ENCODE data around the gene JAZF1. TPM values are rescaled to one million over a fixed set of nuclear protein-coding genes. Genes with fewer than 3 reads are reported as not detected.

The JAZF1 gene
- polyA plus RNA-seq, 4 donors: 0.67 to 4.6 (median 3.5) TPM

- no peak overlapping the region for H3K27ac ChIP-seq (ENCODE audit: low read depth in 1 of 3, low read length in 2 of 3)
- H3K9me3 ChIP-seq (ENCODE audit: control insufficient read depth in 2 of 2, insufficient read depth in 1 of 2, low read depth in 1 of 2, low read length in 1 of 2): no peaks in the 10 kb centered on the region
- FAIRE-seq (no peak), DNase-seq (no peak)
- H3K36me3 ChIP-seq (ENCODE audit: control insufficient read depth in 3 of 3, insufficient read depth in 2 of 3, low read depth in 1 of 3, low read length in 3 of 3): no peaks in the 10 kb centered on the region
- H3K4me1 ChIP-seq (ENCODE audit: control insufficient read depth in 3 of 3, insufficient read depth in 2 of 3, low read depth in 1 of 3, low read length in 2 of 3): peaks cover 0 to 2% (median 1%) of the 10 kb centered on the region in 3 donors
- WGBS, 3 donors: 75 to 87% (median 78%) methylated on average over 3 of the region's 3 CpGs
- no peaks in the 10 kb centered on the region for H3K27me3 ChIP-seq (ENCODE audit: control insufficient read depth in 3 of 3, insufficient read depth in 3 of 3, low read length in 3 of 3)
- no peak overlapping the region for H3K4me3 ChIP-seq (ENCODE audit: low read depth in 1 of 3, low read length in 3 of 3)
These were observed 36.3 kb downstream of the JAZF1 start for GRCh38 chr7:28144266-28144665.

- DNase-seq (no peak), FAIRE-seq (no peak)
- Histone ChIP-seq H3K36me3 (ENCODE audit: control insufficient read depth in 3 of 3, insufficient read depth in 2 of 3, low read depth in 1 of 3, low read length in 3 of 3) (no peaks in the 10 kb centered on the region), H3K4me1 (ENCODE audit: control insufficient read depth in 3 of 3, insufficient read depth in 2 of 3, low read depth in 1 of 3, low read length in 2 of 3) (peaks cover 0 to 2% (median 0%) of the 10 kb centered on the region in 3 donors), H3K4me3 (ENCODE audit: low read depth in 1 of 3, low read length in 3 of 3) (no peak overlapping the region), H3K9me3 (ENCODE audit: control insufficient read depth in 2 of 2, insufficient read depth in 1 of 2, low read depth in 1 of 2, low read length in 1 of 2) (no peaks in the 10 kb centered on the region), H3K27me3 (ENCODE audit: control insufficient read depth in 3 of 3, insufficient read depth in 3 of 3, low read length in 3 of 3) (no peaks in the 10 kb centered on the region), H3K27ac (ENCODE audit: low read depth in 1 of 3, low read length in 2 of 3) (no peak overlapping the region)
- 83 to 91% (median 86%) methylated on average over 3 of the region's 3 CpGs for WGBS, 3 donors
These were observed 37.9 kb downstream of the JAZF1 start for GRCh38 chr7:28142650-28143049.

GRCh38 chr7:28140979-28141378, 39.6 kb downstream of the JAZF1 start:
- 44 to 50% (median 50%) methylated on average over 1 of the region's 1 CpG for WGBS, 3 donors
- FAIRE-seq (no peak), DNase-seq (no peak)
- Histone ChIP-seq H3K36me3 (ENCODE audit: control insufficient read depth in 3 of 3, insufficient read depth in 2 of 3, low read depth in 1 of 3, low read length in 3 of 3) (no peaks in the 10 kb centered on the region), H3K27ac (ENCODE audit: low read depth in 1 of 3, low read length in 2 of 3) (no peak overlapping the region), H3K9me3 (ENCODE audit: control insufficient read depth in 2 of 2, insufficient read depth in 1 of 2, low read depth in 1 of 2, low read length in 1 of 2) (no peaks in the 10 kb centered on the region), H3K4me1 (ENCODE audit: control insufficient read depth in 3 of 3, insufficient read depth in 2 of 3, low read depth in 1 of 3, low read length in 2 of 3) (peaks cover 0 to 3% (median 2%) of the 10 kb centered on the region in 3 donors), H3K27me3 (ENCODE audit: control insufficient read depth in 3 of 3, insufficient read depth in 3 of 3, low read length in 3 of 3) (no peaks in the 10 kb centered on the region), H3K4me3 (ENCODE audit: low read depth in 1 of 3, low read length in 3 of 3) (no peak overlapping the region)

- no peak overlapping the region for H3K27ac ChIP-seq (ENCODE audit: low read depth in 1 of 3, low read length in 2 of 3)
- FAIRE-seq: no peak
- DNase-seq: no peak
- 88 to 92% (median 89%) methylated on average over 2 of the region's 2 CpGs for WGBS, 3 donors
- no peaks in the 10 kb centered on the region for H3K9me3 ChIP-seq (ENCODE audit: control insufficient read depth in 2 of 2, insufficient read depth in 1 of 2, low read depth in 1 of 2, low read length in 1 of 2)
- no peaks in the 10 kb centered on the region for H3K36me3 ChIP-seq (ENCODE audit: control insufficient read depth in 3 of 3, insufficient read depth in 2 of 3, low read depth in 1 of 3, low read length in 3 of 3)
- no peak overlapping the region for H3K4me3 ChIP-seq (ENCODE audit: low read depth in 1 of 3, low read length in 3 of 3)
- H3K4me1 ChIP-seq (ENCODE audit: control insufficient read depth in 3 of 3, insufficient read depth in 2 of 3, low read depth in 1 of 3, low read length in 2 of 3): peaks cover 0 to 6% (median 0%) of the 10 kb centered on the region in 3 donors
- no peaks in the 10 kb centered on the region for H3K27me3 ChIP-seq (ENCODE audit: control insufficient read depth in 3 of 3, insufficient read depth in 3 of 3, low read length in 3 of 3)
These were observed 41.8 kb downstream of the JAZF1 start for GRCh38 chr7:28138837-28139236.

- no peak for FAIRE-seq
- Histone ChIP-seq H3K36me3 (ENCODE audit: control insufficient read depth in 3 of 3, insufficient read depth in 2 of 3, low read depth in 1 of 3, low read length in 3 of 3) (no peaks in the 10 kb centered on the region), H3K4me1 (ENCODE audit: control insufficient read depth in 3 of 3, insufficient read depth in 2 of 3, low read depth in 1 of 3, low read length in 2 of 3) (peaks cover 0 to 6% (median 0%) of the 10 kb centered on the region in 3 donors), H3K27ac (ENCODE audit: low read depth in 1 of 3, low read length in 2 of 3) (no peak overlapping the region), H3K9me3 (ENCODE audit: control insufficient read depth in 2 of 2, insufficient read depth in 1 of 2, low read depth in 1 of 2, low read length in 1 of 2) (no peaks in the 10 kb centered on the region), H3K27me3 (ENCODE audit: control insufficient read depth in 3 of 3, insufficient read depth in 3 of 3, low read length in 3 of 3) (no peaks in the 10 kb centered on the region), H3K4me3 (ENCODE audit: low read depth in 1 of 3, low read length in 3 of 3) (no peak overlapping the region)
- WGBS, 3 donors: 78 to 93% (median 90%) methylated on average over 7 of the region's 7 CpGs
- no peak for DNase-seq
These were observed 43.1 kb downstream of the JAZF1 start for GRCh38 chr7:28137463-28137862.

- no peak for FAIRE-seq
- Histone ChIP-seq H3K36me3 (ENCODE audit: control insufficient read depth in 3 of 3, insufficient read depth in 2 of 3, low read depth in 1 of 3, low read length in 3 of 3) (no peaks in the 10 kb centered on the region), H3K4me1 (ENCODE audit: control insufficient read depth in 3 of 3, insufficient read depth in 2 of 3, low read depth in 1 of 3, low read length in 2 of 3) (peaks cover 0 to 6% (median 0%) of the 10 kb centered on the region in 3 donors), H3K27ac (ENCODE audit: low read depth in 1 of 3, low read length in 2 of 3) (no peak overlapping the region), H3K27me3 (ENCODE audit: control insufficient read depth in 3 of 3, insufficient read depth in 3 of 3, low read length in 3 of 3) (no peaks in the 10 kb centered on the region), H3K9me3 (ENCODE audit: control insufficient read depth in 2 of 2, insufficient read depth in 1 of 2, low read depth in 1 of 2, low read length in 1 of 2) (no peaks in the 10 kb centered on the region), H3K4me3 (ENCODE audit: low read depth in 1 of 3, low read length in 3 of 3) (no peak overlapping the region)
- 90 to 93% (median 90%) methylated on average over 8 of the region's 8 CpGs for WGBS, 3 donors
- no peak for DNase-seq
These were observed 43.7 kb downstream of the JAZF1 start for GRCh38 chr7:28136885-28137284.

- Histone ChIP-seq H3K36me3 (ENCODE audit: control insufficient read depth in 3 of 3, insufficient read depth in 2 of 3, low read depth in 1 of 3, low read length in 3 of 3) (no peaks in the 10 kb centered on the region), H3K4me3 (ENCODE audit: low read depth in 1 of 3, low read length in 3 of 3) (no peak overlapping the region), H3K27me3 (ENCODE audit: control insufficient read depth in 3 of 3, insufficient read depth in 3 of 3, low read length in 3 of 3) (no peaks in the 10 kb centered on the region), H3K9me3 (ENCODE audit: control insufficient read depth in 2 of 2, insufficient read depth in 1 of 2, low read depth in 1 of 2, low read length in 1 of 2) (no peaks in the 10 kb centered on the region), H3K4me1 (ENCODE audit: control insufficient read depth in 3 of 3, insufficient read depth in 2 of 3, low read depth in 1 of 3, low read length in 2 of 3) (peaks cover 0 to 6% (median 0%) of the 10 kb centered on the region in 3 donors), H3K27ac (ENCODE audit: low read depth in 1 of 3, low read length in 2 of 3) (no peak overlapping the region)
- FAIRE-seq (no peak), DNase-seq (no peak)
- WGBS, 3 donors: 59 to 95% (median 81%) methylated on average over 3 of the region's 3 CpGs
These were observed 44.2 kb downstream of the JAZF1 start for GRCh38 chr7:28136420-28136819.

GRCh38 chr7:28135760-28136159, 44.8 kb downstream of the JAZF1 start:
- H3K27ac ChIP-seq (ENCODE audit: low read depth in 1 of 3, low read length in 2 of 3): no peak overlapping the region
- no peaks in the 10 kb centered on the region for H3K9me3 ChIP-seq (ENCODE audit: control insufficient read depth in 2 of 2, insufficient read depth in 1 of 2, low read depth in 1 of 2, low read length in 1 of 2)
- H3K4me3 ChIP-seq (ENCODE audit: low read depth in 1 of 3, low read length in 3 of 3): no peak overlapping the region
- no peaks in the 10 kb centered on the region for H3K27me3 ChIP-seq (ENCODE audit: control insufficient read depth in 3 of 3, insufficient read depth in 3 of 3, low read length in 3 of 3)
- peaks cover 0 to 6% (median 0%) of the 10 kb centered on the region in 3 donors for H3K4me1 ChIP-seq (ENCODE audit: control insufficient read depth in 3 of 3, insufficient read depth in 2 of 3, low read depth in 1 of 3, low read length in 2 of 3)
- DNase-seq (no peak), FAIRE-seq (no peak)
- 80 to 93% (median 88%) methylated on average over 3 of the region's 3 CpGs for WGBS, 3 donors
- no peaks in the 10 kb centered on the region for H3K36me3 ChIP-seq (ENCODE audit: control insufficient read depth in 3 of 3, insufficient read depth in 2 of 3, low read depth in 1 of 3, low read length in 3 of 3)

GRCh38 chr7:28135315-28135714, 45.3 kb downstream of the JAZF1 start:
- Histone ChIP-seq H3K4me3 (ENCODE audit: low read depth in 1 of 3, low read length in 3 of 3) (no peak overlapping the region), H3K4me1 (ENCODE audit: control insufficient read depth in 3 of 3, insufficient read depth in 2 of 3, low read depth in 1 of 3, low read length in 2 of 3) (peaks cover 0 to 6% (median 0%) of the 10 kb centered on the region in 3 donors), H3K9me3 (ENCODE audit: control insufficient read depth in 2 of 2, insufficient read depth in 1 of 2, low read depth in 1 of 2, low read length in 1 of 2) (no peaks in the 10 kb centered on the region), H3K36me3 (ENCODE audit: control insufficient read depth in 3 of 3, insufficient read depth in 2 of 3, low read depth in 1 of 3, low read length in 3 of 3) (no peaks in the 10 kb centered on the region), H3K27me3 (ENCODE audit: control insufficient read depth in 3 of 3, insufficient read depth in 3 of 3, low read length in 3 of 3) (no peaks in the 10 kb centered on the region), H3K27ac (ENCODE audit: low read depth in 1 of 3, low read length in 2 of 3) (no peak overlapping the region)
- FAIRE-seq (no peak), DNase-seq (no peak)
- WGBS, 3 donors: 64 to 67% (median 64%) methylated on average over 4 of the region's 4 CpGs
